ENCODE measurements around the gene MCF2L2.
"Not testable (repeated sequence)": the region's sequence is repeated elsewhere in the genome, so short reads cannot be mapped to it uniquely, and the experiment has no call there.

MCF2L2 gene

GRCh38 chr3:183396662-183397391, 31.6 kb downstream of the MCF2L2 start:
- DNase-seq (ENCODE audit: low spot score) = no peak

DNA sequence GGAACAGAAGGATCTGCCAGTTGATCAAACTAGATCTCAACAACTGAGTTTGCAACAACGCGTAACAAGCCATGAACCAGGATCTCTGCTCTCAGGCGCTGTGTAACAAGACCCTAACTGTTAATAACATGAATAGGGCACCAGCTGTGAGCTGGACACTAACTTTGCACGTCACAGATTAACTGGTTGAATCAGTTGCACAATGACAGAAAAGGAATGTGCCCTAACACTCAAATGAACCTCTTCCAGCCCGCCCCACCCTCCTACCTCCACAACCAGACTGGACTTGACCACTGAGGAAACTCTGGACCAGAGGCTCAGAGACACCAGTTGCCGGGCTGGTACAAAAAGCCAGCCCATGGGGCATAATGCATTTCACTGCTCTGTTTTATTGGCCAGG, 34.3 kb downstream of the MCF2L2 start:
- DNase-seq (ENCODE audit: low spot score) = no peak

GRCh38 chr3:183393625-183394024, 34.8 kb downstream of the MCF2L2 start:
- DNase-seq (ENCODE audit: low spot score) = no peak

- no peak for DNase-seq (ENCODE audit: low spot score)
Observed at GRCh38 chr3:183392186-183393034, 36.0 kb downstream of the MCF2L2 start.

- DNase-seq (ENCODE audit: low spot score) = no peak
Observed at GRCh38 chr3:183391460-183391859, 37.0 kb downstream of the MCF2L2 start.

DNA sequence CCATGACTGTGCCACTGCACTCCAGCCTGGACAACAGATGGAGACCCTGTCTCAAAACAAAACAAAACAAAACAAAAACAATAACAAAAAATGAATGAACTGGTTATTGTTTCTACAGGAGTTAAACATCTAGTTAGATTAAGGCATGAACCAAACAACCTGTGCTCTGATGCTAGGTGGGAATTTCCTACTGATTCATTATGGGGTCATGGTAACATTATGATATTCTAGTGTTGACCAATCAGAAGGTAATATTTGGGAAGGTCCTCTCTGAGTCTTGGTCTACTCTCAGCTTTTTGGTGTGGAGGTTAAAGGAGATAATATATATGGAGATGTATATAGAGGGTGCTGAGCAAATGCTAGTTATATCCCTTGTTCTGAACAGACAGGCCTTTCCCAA, 37.6 kb downstream of the MCF2L2 start:
- DNase-seq (ENCODE audit: low spot score) = no peak

DNA sequence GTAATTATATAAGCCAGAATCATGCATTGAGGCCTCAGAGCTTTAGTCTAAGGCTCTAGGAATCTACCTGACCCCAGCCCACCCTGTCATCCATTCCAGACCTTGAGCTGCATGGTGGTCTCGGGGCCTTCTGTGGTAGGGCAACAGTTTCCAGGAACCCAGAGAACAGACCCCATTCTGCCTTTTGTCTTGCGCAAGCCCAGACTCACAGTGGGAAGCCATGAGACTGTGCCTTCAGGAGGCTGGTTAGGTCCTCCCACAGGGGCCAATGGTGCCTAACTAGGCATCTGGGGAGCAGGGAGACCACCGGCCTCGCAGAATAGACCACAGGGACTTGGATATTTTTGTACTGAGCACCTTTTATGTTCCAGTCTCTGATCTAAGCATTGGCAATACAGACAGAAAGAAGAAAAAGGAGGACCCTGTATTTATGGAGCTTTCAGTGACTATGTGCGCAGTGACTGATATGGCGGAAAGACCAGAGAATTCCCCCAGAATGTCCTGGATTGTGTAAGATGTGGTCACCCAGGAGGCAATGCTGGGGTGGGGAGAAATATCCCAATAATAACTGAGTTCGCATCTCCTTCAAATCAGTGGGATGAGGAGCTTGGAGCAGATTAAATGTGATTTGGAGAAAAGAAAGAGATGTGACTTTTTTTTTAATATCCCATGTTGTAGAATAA, 40.1 kb downstream of the MCF2L2 start:
- no peak for DNase-seq (ENCODE audit: low spot score)

GRCh38 chr3:183387797-183388196, 40.6 kb downstream of the MCF2L2 start:
- no peak for DNase-seq (ENCODE audit: low spot score)

GRCh38 chr3:183386651-183387050, 41.8 kb downstream of the MCF2L2 start:
- no peak for DNase-seq (ENCODE audit: low spot score)

DNA sequence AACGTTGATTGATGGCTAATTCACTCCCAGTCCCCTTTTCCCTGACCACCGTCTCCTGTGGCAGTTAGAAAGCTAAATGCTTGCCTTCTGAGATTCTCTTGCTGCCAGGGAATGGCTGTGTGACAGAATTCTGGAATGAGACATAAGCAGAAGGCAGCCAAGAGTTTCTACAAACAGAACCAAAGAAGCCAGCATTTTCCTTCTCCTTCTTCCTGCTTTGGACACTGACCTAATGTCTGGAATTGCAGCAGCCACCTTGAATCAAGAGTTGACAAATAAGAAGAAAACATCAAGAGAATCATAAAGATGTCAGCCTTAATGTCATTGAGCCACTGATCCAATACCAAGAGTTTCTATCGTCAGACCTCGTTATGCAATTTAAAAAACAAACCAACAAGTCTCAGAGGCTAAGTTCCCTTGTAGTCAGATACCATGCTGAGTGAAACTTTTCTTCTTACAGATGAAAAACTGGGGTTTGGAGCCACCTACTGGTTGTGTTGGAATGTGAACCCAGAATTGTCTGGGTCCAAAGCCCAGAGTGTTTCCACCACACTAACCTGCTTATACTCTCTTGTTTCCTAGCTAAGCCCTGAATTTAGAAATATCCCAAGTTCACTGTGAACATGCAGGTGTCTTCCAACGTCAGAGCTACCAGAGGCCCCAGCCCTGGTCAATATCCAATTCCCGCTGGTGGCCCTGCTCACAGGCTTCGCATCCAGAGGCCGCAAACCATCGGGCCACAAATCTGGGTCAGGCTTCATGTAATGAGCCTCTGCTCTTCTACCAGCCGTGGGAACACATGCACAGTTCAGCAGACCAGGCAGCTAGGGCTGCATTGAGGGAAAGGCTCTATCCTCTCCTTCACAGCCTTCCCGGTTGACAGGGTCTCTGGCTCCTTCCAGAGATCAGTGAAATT, 42.5 kb downstream of the MCF2L2 start:
- peak; percentile 70 for DNase-seq (ENCODE audit: low spot score)

DNA sequence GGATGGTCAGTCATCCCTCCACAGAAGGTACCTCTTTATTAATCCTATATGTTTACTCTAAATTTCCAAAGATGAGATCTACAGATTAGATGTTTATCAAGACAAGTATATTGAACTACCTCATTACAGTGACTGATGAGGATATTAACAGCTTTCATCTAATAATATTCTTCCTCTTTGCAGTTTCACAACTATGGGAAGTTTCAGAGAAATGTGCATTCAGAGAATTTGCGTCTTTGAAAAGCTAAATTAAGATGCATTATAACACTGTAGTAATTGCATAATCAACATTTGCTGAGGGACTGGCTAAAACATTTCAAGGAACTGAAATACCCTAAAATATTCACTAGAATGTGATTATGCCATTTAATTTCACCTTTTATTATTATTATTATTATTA, 46.7 kb downstream of the MCF2L2 start:
- no peak for DNase-seq (ENCODE audit: low spot score)

DNA sequence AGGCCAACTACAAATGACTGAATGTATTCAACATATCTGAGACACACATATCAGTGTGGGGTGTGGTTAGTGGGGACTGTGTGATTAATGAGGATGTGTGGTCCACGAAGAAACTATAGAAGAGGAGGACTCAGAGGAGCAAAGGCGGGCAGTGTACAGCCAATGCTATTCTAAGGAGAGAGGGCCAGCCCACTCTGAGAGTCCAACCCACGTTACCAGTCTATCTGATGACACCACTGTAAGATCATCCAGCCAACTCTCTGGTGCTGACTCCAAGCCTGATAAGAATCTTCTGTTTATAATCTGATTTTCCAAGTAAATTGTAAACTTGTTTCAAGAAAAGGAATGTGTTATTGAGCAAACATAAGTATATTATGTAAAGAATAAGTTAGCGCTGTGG, 47.2 kb downstream of the MCF2L2 start:
- DNase-seq (ENCODE audit: low spot score) = no peak

DNA sequence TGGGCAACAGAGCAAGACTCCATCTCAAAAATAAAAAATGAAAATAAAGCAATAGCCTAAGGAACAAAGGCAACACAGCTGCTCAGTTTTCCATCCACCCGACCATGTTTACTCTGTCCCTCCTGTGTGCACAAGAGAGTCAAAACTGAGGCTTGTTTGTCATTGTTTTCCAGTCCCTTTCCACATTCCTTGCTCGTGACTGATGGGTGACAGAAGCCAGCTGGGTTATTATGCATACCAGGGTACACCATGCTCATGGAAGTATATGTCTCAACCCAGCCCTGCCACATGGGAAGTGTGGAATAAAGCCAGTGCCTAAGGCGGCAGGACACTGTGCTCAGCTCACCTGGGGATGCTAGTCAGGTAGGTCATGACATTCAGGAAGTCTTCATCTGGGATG, 49.5 kb downstream of the MCF2L2 start:
- DNase-seq (ENCODE audit: low spot score) = no peak

- DNase-seq (ENCODE audit: low spot score) = no peak
Observed at GRCh38 chr3:183378545-183378944, 49.9 kb downstream of the MCF2L2 start.

DNA sequence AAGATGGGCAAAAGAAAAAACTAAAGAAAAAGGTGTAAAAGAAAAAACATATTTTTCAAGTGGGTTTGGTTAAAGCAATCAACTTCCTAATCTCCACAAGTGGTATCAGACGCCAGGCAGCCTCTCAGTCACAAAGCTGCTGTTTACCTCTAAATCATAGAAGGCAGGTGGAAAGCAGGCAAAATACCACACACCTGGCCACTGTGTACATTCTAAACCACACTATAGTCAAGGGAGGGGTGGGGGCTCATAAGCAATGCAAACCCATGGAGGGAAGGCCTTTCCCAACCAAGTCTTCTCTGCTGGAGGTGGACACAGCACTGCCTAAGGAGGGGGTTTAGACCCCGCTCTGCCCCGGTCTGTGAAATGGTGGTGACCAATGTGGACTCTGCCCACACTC, 50.4 kb downstream of the MCF2L2 start:
- DNase-seq (ENCODE audit: low spot score) = no peak

GRCh38 chr3:183377307-183377959, 51.0 kb downstream of the MCF2L2 start:
- DNase-seq (ENCODE audit: low spot score) = no peak

DNA sequence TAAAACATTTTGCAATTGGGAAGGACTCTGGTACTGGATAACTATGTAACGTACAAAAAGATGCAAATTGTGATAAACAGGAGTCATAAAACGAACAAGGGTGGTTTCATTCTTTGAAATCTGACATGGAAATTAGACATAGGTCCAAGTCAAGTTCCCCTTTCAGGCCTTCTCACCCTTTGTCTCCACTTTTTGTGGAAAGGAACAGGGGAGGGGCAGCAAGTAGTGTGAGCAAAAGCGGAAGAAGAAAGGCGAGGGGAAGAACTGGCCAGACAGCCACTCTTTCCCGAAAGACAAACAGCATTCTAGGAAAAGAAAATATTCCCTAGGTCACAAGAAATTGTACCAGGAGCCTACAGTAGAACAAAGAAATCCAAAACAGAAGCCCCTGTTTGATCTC, 52.6 kb downstream of the MCF2L2 start:
- DNase-seq (ENCODE audit: low spot score) = no peak

DNA sequence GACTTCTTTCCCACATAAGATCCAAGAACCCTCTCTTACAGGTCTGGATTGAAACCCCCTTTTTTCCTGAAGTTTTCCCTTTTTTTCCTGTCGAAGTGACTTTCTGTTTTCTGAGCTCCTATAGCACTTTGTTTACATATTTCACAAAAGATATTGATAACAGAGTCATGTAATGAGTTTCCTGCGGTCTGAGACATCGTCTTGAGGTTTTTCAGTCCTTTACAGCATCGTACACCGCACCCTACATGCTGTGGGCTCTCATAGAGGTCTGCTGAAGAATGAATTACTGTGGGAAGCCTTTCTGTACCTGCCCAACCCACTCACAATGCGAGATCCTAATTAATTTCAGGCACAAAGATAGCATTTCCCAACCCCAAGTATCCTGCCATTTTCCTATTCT, 53.1 kb downstream of the MCF2L2 start:
- DNase-seq (ENCODE audit: low spot score) = no peak

DNA sequence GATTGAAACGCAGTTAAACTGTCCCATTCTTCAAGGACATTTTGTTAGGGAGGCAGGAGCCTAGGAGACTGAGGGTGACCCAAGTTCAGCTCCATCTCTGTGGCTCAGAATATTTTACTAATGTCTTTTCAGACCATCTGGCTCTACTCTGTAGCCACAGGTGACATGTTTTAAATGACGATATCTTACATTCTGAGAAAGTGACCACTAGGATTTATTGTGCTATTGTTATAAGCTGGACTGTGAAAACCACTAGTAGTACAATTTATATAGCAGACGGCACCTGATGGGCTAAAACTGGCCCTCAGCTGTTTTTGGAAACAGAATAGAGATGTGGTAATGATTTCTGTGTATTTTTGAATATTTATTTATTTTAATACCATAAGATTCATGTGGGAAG, 55.5 kb downstream of the MCF2L2 start:
- DNase-seq (ENCODE audit: low spot score) = no peak

DNA sequence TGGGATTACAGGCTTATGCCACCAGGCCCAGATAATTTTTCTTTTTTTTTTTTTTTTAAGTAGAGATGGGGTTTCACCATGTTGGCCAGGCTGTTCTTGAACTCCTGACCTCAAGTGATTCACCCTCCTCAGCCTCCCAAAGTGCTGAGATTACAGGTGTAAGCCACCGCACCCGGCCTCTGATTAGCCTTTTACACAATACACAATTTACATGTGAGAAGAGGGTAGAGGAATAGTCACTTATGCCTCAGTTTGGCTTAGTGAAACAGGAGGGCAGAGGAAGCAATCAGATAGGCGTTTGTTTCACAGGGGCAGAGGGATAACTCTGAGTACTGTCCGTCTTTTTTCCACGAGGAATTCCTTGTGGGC, 56.8 kb downstream of the MCF2L2 start:
- not testable (repeated sequence) for DNase-seq (ENCODE audit: low spot score)

- no peak for DNase-seq (ENCODE audit: low spot score)
Observed at GRCh38 chr3:183370391-183370790, 58.0 kb downstream of the MCF2L2 start.
